Endothelial cell (in vitro differentiated cells): ENCODE results near the gene PGM2. TPM values are rescaled to one million over a fixed set of nuclear protein-coding genes. Genes with fewer than 3 reads are reported as not detected.

Source experiments
- DNase-seq: peaks from one replicate; pipeline ENCODE4 v3.0.0; 2021; ENCODE audit warnings: low spot score
- H3K27ac Mint-ChIP-seq: one replicate; pipeline ENCODE4 v1.8.0; 2021; ENCODE audit warnings: mixed read lengths, inconsistent platforms; ENCODE audit not compliant: unreplicated experiment
- H3K27me3 Mint-ChIP-seq: one replicate; pipeline ENCODE4 v1.8.0; 2021; ENCODE audit warnings: mild to moderate bottlenecking, moderate library complexity, mixed read lengths, inconsistent platforms; ENCODE audit not compliant: unreplicated experiment
- H3K36me3 Mint-ChIP-seq: one replicate; pipeline ENCODE4 v1.8.0; 2021; ENCODE audit warnings: mild to moderate bottlenecking, low read depth, mixed read lengths, inconsistent platforms; ENCODE audit not compliant: unreplicated experiment
- H3K4me1 Mint-ChIP-seq: one replicate; pipeline ENCODE4 v1.8.0; 2021; ENCODE audit warnings: mild to moderate bottlenecking, mixed read lengths, inconsistent platforms; ENCODE audit not compliant: unreplicated experiment
- H3K4me3 Mint-ChIP-seq: one replicate; pipeline ENCODE4 v1.8.0; 2021; ENCODE audit warnings: mild to moderate bottlenecking, mixed read lengths, inconsistent platforms; ENCODE audit not compliant: unreplicated experiment
- H3K9me3 Mint-ChIP-seq: one replicate; pipeline ENCODE4 v1.8.0; 2021; ENCODE audit warnings: mixed read lengths, inconsistent platforms; ENCODE audit not compliant: unreplicated experiment
- total RNA-seq: library from RNA; stranded (reverse); fragmentation: NEBNext Ultra II Directional; extraction: Animal tissue kit (Norgen Biotek cat#: 25700); gene quantifications from one replicate; pipeline ENCODE4 v1.2.1, GENCODE V29; 2021; ENCODE audit not compliant: unreplicated experiment
- TF ChIP-seq, protein P1 (sequence below): fragments of 200-600 bp; sonication (generic); IDR thresholded peaks from one replicate; pipeline ENCODE4 v1.5.0; 2021; ENCODE audit warnings: antibody characterized with exemption; ENCODE audit not compliant: unreplicated experiment

The PGM2 gene
- total RNA-seq, 1 donor from 2014 or later, result 16.6 TPM

DNA sequence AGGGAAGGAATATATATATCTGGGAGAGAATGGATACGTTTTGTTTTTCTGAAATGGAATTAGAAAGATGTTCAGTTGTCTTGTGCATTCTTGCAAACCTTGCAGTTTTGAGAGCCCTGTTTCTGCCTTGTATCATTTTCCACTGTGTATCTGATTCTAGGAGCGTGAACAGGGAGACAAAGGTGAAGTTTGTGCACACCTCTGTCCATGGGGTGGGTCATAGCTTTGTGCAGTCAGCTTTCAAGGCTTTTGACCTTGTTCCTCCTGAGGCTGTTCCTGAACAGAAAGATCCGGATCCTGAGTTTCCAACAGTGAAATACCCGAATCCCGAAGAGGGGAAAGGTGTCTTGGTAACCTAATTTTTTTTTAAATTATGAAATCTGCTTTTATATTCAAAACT lies 17.7 kb downstream of the PGM2 start:
- Mint-ChIP-seq H3K4me1 (no peaks in the 10 kb centered on the region), H3K4me3 (no peak overlapping the region), H3K27ac (no peak overlapping the region), H3K9me3 (no peaks in the 10 kb centered on the region), H3K36me3 (peaks cover 12% of the 10 kb centered on the region), H3K27me3 (no peaks in the 10 kb centered on the region)
- DNase-seq, result no peak
- TF ChIP-seq, protein P1, sequence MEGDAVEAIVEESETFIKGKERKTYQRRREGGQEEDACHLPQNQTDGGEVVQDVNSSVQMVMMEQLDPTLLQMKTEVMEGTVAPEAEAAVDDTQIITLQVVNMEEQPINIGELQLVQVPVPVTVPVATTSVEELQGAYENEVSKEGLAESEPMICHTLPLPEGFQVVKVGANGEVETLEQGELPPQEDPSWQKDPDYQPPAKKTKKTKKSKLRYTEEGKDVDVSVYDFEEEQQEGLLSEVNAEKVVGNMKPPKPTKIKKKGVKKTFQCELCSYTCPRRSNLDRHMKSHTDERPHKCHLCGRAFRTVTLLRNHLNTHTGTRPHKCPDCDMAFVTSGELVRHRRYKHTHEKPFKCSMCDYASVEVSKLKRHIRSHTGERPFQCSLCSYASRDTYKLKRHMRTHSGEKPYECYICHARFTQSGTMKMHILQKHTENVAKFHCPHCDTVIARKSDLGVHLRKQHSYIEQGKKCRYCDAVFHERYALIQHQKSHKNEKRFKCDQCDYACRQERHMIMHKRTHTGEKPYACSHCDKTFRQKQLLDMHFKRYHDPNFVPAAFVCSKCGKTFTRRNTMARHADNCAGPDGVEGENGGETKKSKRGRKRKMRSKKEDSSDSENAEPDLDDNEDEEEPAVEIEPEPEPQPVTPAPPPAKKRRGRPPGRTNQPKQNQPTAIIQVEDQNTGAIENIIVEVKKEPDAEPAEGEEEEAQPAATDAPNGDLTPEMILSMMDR, result no peak

DNA sequence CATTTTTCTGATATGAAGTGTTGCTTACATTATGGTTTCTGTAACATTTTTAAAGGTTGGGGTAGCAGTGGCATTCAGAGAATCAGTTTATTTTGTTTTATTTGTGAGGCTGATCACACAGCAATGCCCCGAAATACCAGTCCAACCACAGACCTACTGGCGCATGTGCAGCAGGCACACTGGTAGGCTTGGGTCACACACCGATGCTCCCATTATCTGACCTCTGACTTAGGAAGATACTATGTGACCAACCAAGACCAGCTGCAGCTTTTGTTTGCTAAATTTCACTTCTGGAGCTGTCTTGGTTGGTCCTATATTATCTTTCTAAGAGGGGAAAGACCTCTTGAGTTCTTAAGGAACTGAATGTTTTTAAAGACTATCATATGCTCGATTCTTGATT lies 18.7 kb downstream of the PGM2 start:
- no peaks in the 10 kb centered on the region for H3K4me1 Mint-ChIP-seq
- no peak overlapping the region for H3K4me3 Mint-ChIP-seq
- TF ChIP-seq, protein P1, result no peak
- no peak overlapping the region for H3K27ac Mint-ChIP-seq
- H3K27me3 Mint-ChIP-seq, result no peaks in the 10 kb centered on the region
- H3K9me3 Mint-ChIP-seq, result no peaks in the 10 kb centered on the region
- no peak for DNase-seq
- peaks cover 12% of the 10 kb centered on the region for H3K36me3 Mint-ChIP-seq

DNA sequence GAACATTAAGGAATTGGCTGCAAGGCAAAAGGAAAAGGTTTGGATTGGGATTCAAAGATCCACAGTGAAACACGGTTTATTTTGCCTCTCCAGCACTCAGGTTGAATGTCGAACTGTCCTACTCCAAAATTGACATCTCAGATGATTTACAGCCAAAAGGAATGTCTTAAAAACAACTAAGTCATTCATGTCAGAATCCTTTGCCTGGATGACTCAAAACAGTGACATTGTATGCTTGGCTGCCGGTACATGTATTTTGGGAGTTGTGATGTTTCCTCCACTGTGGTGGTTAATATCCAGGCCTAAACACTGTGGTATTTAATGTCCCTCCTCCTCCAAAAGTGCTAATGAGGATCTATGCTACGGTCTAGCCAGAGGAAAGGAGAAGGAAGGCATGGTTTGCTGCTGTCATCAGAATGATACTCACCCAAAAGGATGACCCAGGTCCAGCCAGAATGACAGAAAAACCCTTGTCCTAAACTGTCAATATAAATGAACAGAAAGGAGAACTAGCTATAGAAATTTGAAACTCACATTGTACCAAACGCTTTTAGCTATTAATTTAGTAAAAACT lies 20.9 kb downstream of the PGM2 start:
- Mint-ChIP-seq H3K4me1 (peaks cover 6% of the 10 kb centered on the region), H3K36me3 (peaks cover 12% of the 10 kb centered on the region), H3K4me3 (no peak overlapping the region), H3K27me3 (no peaks in the 10 kb centered on the region), H3K9me3 (no peaks in the 10 kb centered on the region), H3K27ac (no peak overlapping the region)
- TF ChIP-seq, protein P1, result no peak
- DNase-seq, result no peak

DNA sequence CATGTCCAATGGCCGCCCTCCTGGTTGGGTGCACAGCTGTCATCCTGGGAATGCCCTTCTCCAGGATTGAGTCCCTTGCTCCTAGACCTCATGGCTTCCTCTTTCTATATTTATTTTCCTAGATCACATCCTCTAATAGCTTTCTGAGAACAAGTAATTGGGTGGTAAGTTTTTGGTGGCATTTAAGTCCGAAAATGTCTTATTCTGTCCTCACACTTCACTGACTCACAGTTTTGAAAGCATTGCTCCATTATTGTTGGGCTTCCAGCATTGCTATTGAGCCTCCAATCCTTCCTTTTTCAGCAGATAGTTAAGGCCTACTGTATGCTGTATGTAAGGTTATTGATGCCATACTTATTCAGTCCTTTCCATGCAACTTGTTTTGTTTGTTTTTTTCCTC lies 25.9 kb downstream of the PGM2 start:
- no peaks in the 10 kb centered on the region for H3K27me3 Mint-ChIP-seq
- no peak overlapping the region for H3K4me3 Mint-ChIP-seq
- H3K4me1 Mint-ChIP-seq, result peaks cover 7% of the 10 kb centered on the region
- TF ChIP-seq, protein P1, result no peak
- DNase-seq, result no peak
- H3K9me3 Mint-ChIP-seq, result no peaks in the 10 kb centered on the region
- H3K27ac Mint-ChIP-seq, result no peak overlapping the region
- H3K36me3 Mint-ChIP-seq, result peaks cover 5% of the 10 kb centered on the region

DNA sequence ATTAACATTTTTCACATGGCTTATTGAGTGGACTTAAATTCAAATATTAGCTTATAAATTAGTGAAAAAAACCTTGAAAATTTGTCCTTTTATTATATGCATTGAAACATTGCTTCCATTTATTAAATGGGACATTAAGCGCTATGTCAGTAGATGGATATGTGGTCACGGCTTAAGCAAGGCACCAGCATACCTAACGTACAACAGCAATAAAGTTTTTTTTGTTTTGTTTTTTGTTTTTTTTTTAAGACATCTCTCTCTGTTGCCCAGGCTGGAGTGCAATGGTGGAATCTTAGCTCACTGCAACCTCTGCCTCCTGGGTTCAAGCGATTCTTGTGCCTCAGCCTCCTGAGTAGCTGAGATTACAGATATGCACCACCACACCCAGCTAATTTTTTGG lies 31.6 kb downstream of the PGM2 start:
- TF ChIP-seq, protein P1, result no peak
- H3K4me1 Mint-ChIP-seq, result no peaks in the 10 kb centered on the region
- H3K4me3 Mint-ChIP-seq, result no peak overlapping the region
- no peaks in the 10 kb centered on the region for H3K9me3 Mint-ChIP-seq
- DNase-seq, result no peak
- H3K27ac Mint-ChIP-seq, result no peak overlapping the region
- no peaks in the 10 kb centered on the region for H3K27me3 Mint-ChIP-seq
- H3K36me3 Mint-ChIP-seq, result no peaks in the 10 kb centered on the region
